Measurements from ENCODE around the gene ACOT12. TPM values are rescaled to one million over a fixed set of nuclear protein-coding genes. Genes with fewer than 3 reads are reported as not detected.
"Not testable (repeated sequence)": the region's sequence is repeated elsewhere in the genome, so short reads cannot be mapped to it uniquely, and the experiment has no call there.

The ACOT12 gene
- total RNA-seq, 2 donors from 2014 or later: not detected

DNA sequence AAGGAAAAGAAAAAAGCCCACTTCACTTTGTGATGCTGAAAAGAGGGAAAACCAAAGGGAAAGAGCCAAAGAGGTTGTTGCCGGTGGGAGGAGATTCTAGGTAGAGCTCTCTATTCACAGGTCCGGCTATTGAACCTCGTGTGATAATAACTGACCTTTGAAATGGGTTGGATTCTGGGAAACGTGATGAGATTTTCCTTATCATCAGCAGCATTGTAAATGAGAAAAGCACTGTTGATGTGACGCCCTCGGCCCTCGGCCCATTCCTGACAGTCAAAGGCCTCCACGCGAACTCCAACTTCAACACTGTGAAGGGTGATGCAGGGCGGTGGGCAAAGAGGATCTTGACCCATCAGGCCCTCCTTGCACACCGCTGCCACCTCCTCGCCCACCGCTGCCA lies 49.2 kb downstream of the ACOT12 start:
- no peak overlapping the region for H3K4me3 Mint-ChIP-seq
- no peaks in the 10 kb centered on the region for H3K4me1 Mint-ChIP-seq
- no peak for ATAC-seq (replicated peaks)
- no peaks in the 10 kb centered on the region for H3K27me3 Mint-ChIP-seq
- no peaks in the 10 kb centered on the region for H3K36me3 Mint-ChIP-seq (ENCODE audit: low read depth)
- no peak overlapping the region for H3K27ac Mint-ChIP-seq
- H3K9me3 Mint-ChIP-seq: no peaks in the 10 kb centered on the region

DNA sequence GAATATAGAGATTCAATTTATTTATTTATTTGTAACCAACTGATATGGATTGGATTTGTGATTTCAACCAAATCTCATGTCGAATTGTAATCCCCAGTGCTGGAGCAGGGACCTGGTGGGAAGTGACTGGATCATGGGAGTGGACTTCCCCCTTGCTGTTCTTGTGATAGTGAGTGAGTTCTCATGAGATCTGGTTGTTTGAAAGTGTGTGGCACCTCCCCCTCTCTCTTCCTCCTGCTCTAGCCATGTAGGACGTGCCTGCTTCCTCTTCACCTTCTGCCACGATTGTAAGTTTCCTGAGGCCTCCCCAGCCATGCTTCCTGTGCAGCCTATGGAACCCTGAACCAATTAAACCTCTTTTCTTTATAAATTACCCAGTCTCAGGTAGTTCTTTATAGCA lies 55.7 kb downstream of the ACOT12 start:
- H3K9me3 Mint-ChIP-seq; H3K36me3 Mint-ChIP-seq (ENCODE audit: low read depth); H3K4me3 Mint-ChIP-seq; H3K27ac Mint-ChIP-seq; ATAC-seq (replicated peaks); H3K27me3 Mint-ChIP-seq; H3K4me1 Mint-ChIP-seq: not testable (repeated sequence)

DNA sequence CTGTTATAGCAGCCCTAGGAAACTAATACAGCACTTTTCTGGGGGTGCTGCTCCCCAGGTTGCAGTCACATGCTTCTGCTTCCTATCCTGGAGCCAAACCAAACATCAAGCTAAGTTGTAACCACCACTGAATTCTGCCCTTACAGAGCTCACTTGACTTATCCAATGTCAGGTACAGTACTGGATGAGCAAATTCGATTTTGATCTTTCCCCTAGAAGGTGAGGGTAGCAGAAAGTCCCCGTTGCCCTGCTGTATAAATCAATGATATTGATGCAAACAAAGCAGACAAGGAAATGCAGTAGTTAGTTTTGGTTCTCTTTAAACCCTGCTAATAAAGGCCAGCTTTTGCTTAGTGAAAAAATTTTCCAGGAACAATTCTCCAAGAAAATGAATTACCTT lies 56.1 kb downstream of the ACOT12 start:
- H3K4me1 Mint-ChIP-seq: no peaks in the 10 kb centered on the region
- no peaks in the 10 kb centered on the region for H3K27me3 Mint-ChIP-seq
- H3K4me3 Mint-ChIP-seq: no peak overlapping the region
- no peaks in the 10 kb centered on the region for H3K36me3 Mint-ChIP-seq (ENCODE audit: low read depth)
- H3K9me3 Mint-ChIP-seq: no peaks in the 10 kb centered on the region
- no peak for ATAC-seq (replicated peaks)
- H3K27ac Mint-ChIP-seq: no peak overlapping the region

DNA sequence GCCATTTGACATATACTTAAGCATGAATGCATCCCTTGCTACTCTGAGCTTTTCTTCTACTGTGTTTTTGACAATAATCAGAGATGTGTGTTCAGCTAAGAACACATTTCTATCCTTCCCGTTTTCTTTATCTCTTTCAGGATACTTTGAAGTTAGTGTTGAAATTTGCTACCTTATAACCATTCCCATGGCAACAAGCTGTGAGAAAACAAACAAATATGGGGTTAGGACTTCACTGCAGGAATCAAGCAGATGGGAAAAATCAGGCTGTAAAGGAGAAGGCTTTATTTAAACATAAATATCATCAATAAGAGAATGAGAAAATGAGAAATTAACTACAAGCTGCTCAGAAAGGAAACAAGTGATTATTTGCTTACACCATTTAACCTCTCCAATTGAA lies 57.4 kb downstream of the ACOT12 start:
- H3K27me3 Mint-ChIP-seq: no peaks in the 10 kb centered on the region
- no peak overlapping the region for H3K27ac Mint-ChIP-seq
- no peaks in the 10 kb centered on the region for H3K4me1 Mint-ChIP-seq
- H3K4me3 Mint-ChIP-seq: no peak overlapping the region
- no peaks in the 10 kb centered on the region for H3K36me3 Mint-ChIP-seq (ENCODE audit: low read depth)
- no peak for ATAC-seq (replicated peaks)
- H3K9me3 Mint-ChIP-seq: no peaks in the 10 kb centered on the region

DNA sequence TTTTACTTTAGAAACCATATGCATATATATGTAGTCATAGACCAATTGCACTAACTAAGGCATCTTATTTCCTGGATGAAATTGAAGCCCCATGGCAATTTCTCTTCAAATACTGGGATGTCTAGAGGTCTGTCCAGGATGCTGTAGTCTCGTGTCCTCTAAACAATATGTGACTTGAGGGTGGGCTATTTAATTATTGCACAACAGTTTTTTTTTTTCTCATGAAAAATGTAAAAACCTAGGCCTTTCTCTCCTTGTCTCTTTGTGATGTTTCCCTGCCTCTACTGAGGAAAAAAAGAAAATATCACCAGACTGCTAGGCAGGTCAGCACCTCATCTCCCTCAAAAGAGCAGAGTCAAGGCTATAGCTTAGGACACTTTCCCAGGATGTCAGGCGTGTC lies 58.0 kb downstream of the ACOT12 start:
- H3K36me3 Mint-ChIP-seq (ENCODE audit: low read depth): no peaks in the 10 kb centered on the region
- H3K4me3 Mint-ChIP-seq: no peak overlapping the region
- H3K27me3 Mint-ChIP-seq: no peaks in the 10 kb centered on the region
- H3K9me3 Mint-ChIP-seq: no peaks in the 10 kb centered on the region
- ATAC-seq (replicated peaks): no peak
- H3K27ac Mint-ChIP-seq: no peak overlapping the region
- no peaks in the 10 kb centered on the region for H3K4me1 Mint-ChIP-seq

DNA sequence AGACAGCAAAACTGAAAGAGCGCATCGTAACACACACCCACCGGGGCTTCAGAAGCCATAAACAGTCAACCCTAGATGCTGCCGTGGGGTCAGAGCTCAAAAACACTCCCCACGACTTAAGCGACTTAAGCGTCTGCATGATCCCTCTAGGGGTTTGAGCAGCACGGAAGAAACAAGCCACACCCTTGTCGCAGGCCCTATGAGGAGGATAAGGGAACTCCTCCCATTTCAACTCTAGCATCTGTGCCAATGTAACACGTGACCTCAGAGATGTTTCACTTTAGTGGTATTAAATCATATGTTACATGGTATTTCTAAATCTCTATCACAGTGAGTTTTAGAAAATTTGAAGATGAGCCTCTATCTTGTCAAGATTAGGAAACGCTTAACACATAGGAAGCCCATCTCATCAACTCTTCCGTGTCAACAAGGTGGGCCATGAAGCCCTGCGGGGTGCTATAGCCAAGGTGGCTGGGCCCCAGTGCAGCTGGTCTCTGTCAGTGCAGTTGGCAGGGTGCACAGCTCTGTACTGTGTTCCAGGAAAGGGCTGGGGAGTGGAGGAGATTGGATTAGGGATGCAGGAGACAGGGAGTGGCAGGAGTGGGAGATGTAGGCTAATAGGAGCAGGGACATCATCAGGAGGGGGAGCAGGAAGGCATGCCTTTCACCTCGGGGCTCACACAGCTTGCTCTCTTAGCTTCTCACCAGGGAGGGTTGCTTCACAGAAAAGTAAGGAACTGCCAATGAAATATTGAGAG lies 59.5 kb downstream of the ACOT12 start:
- Mint-ChIP-seq H3K4me1 (no peaks in the 10 kb centered on the region), H3K27ac (no peak overlapping the region), H3K36me3 (ENCODE audit: low read depth) (no peaks in the 10 kb centered on the region), H3K4me3 (no peak overlapping the region), H3K27me3 (no peaks in the 10 kb centered on the region), H3K9me3 (no peaks in the 10 kb centered on the region)
- no peak for ATAC-seq (replicated peaks)

DNA sequence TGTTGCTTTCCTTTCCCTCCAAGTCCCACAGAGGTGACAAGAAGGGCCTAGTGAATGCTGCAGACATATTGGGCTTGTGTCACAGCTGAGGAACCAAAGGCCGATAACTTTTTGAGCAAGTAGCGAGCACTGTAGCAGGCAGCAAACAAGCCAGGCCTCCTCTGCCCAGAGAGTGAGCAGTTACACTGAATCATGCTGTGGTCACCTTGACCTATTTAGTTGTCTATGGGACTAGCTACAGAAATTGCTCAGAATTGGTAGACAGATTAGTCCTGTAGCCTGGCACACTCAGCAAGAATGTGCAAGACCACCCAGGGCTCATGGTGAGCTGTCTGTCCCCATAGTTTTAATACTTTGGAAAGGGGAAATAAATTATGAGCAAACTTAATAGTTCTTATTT lies 67.4 kb downstream of the ACOT12 start:
- H3K36me3 Mint-ChIP-seq (ENCODE audit: low read depth): no peaks in the 10 kb centered on the region
- no peak overlapping the region for H3K4me3 Mint-ChIP-seq
- no peaks in the 10 kb centered on the region for H3K9me3 Mint-ChIP-seq
- no peak overlapping the region for H3K27ac Mint-ChIP-seq
- no peaks in the 10 kb centered on the region for H3K4me1 Mint-ChIP-seq
- no peaks in the 10 kb centered on the region for H3K27me3 Mint-ChIP-seq
- peak; percentile 82 for ATAC-seq (replicated peaks)

DNA sequence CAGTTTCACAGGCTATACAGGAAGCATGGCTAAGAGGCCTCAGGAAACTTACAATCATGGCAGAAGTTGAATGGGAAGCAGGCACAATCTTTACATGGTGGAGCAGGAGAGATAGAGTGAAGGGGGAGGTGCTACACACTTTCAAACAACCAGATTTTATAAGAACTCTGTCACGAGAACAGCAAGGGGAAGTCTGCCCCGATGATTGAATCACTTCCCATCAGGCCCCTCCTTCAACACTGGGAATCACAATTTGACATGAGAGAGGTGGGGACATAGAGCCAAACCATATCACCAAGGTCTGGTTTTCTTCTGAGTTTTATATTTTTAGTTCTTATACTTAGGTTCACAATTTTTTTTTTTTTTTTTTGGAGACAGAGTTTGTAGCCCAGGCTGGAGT lies 76.4 kb downstream of the ACOT12 start:
- Mint-ChIP-seq H3K27ac (no peak overlapping the region), H3K36me3 (ENCODE audit: low read depth) (peaks cover 27% of the 10 kb centered on the region), H3K4me3 (no peak overlapping the region), H3K9me3 (no peaks in the 10 kb centered on the region), H3K27me3 (no peaks in the 10 kb centered on the region), H3K4me1 (no peaks in the 10 kb centered on the region)
- no peak for ATAC-seq (replicated peaks)

DNA sequence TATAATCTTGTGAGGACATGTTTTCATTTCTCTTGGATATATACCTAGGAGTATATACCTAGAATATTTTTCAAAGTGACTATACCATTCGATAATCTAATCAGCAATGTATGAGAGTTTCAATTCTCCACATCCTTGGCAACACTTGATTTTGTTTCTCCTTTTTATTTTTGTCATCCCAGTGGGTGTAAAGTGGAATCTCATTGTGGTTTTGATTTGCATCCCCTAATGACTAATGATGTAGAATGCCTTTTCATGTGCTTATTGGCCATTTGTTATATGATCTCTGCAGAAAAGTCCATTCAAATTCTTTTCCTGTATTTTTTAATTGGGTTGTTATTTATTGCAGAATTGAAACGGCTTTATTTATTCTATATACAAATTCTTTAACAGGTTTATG lies 77.4 kb downstream of the ACOT12 start:
- H3K4me3 Mint-ChIP-seq: no peak overlapping the region
- H3K36me3 Mint-ChIP-seq (ENCODE audit: low read depth): peaks cover 37% of the 10 kb centered on the region
- H3K4me1 Mint-ChIP-seq: no peaks in the 10 kb centered on the region
- no peak overlapping the region for H3K27ac Mint-ChIP-seq
- H3K9me3 Mint-ChIP-seq: no peaks in the 10 kb centered on the region
- H3K27me3 Mint-ChIP-seq: no peaks in the 10 kb centered on the region
- ATAC-seq (replicated peaks): no peak

- Mint-ChIP-seq H3K27me3 (no peaks in the 10 kb centered on the region), H3K27ac (no peak overlapping the region), H3K4me1 (no peaks in the 10 kb centered on the region), H3K36me3 (ENCODE audit: low read depth) (peaks cover 44% of the 10 kb centered on the region), H3K4me3 (no peak overlapping the region), H3K9me3 (no peaks in the 10 kb centered on the region)
- no peak for ATAC-seq (replicated peaks)
Observed at GRCh38 chr5:81315830-81316229, 78.1 kb downstream of the ACOT12 start.

- H3K4me1 Mint-ChIP-seq: no peaks in the 10 kb centered on the region
- H3K27me3 Mint-ChIP-seq: no peaks in the 10 kb centered on the region
- H3K4me3 Mint-ChIP-seq: no peak overlapping the region
- H3K9me3 Mint-ChIP-seq: no peaks in the 10 kb centered on the region
- no peak overlapping the region for H3K27ac Mint-ChIP-seq
- no peak for ATAC-seq (replicated peaks)
- H3K36me3 Mint-ChIP-seq (ENCODE audit: low read depth): peaks cover 49% of the 10 kb centered on the region
Observed at GRCh38 chr5:81315336-81315735, 78.6 kb downstream of the ACOT12 start.

GRCh38 chr5:81314581-81314980 lies 79.4 kb downstream of the ACOT12 start:
- no peak for ATAC-seq (replicated peaks)
- H3K4me3 Mint-ChIP-seq: no peak overlapping the region
- H3K36me3 Mint-ChIP-seq (ENCODE audit: low read depth): peaks cover 57% of the 10 kb centered on the region

GRCh38 chr5:81313686-81314085 lies 80.2 kb downstream of the ACOT12 start:
- Mint-ChIP-seq H3K4me3 (no peak overlapping the region), H3K27me3 (no peaks in the 10 kb centered on the region), H3K36me3 (ENCODE audit: low read depth) (peaks cover 66% of the 10 kb centered on the region), H3K9me3 (no peaks in the 10 kb centered on the region), H3K4me1 (no peaks in the 10 kb centered on the region), H3K27ac (no peak overlapping the region)
- no peak for ATAC-seq (replicated peaks)

More at GRCh38 chr5:81314581-81314980, 79.4 kb downstream of the ACOT12 start:
- Mint-ChIP-seq H3K4me1 (no peaks in the 10 kb centered on the region), H3K27ac (no peak overlapping the region), H3K27me3 (no peaks in the 10 kb centered on the region), H3K9me3 (no peaks in the 10 kb centered on the region)

GRCh38 chr5:81313278-81313677 lies 80.7 kb downstream of the ACOT12 start:
- ATAC-seq (replicated peaks): no peak
- Mint-ChIP-seq H3K4me3 (no peak overlapping the region), H3K4me1 (no peaks in the 10 kb centered on the region), H3K27ac (no peak overlapping the region), H3K27me3 (no peaks in the 10 kb centered on the region), H3K36me3 (ENCODE audit: low read depth) (peaks cover 70% of the 10 kb centered on the region), H3K9me3 (no peaks in the 10 kb centered on the region)

DNA sequence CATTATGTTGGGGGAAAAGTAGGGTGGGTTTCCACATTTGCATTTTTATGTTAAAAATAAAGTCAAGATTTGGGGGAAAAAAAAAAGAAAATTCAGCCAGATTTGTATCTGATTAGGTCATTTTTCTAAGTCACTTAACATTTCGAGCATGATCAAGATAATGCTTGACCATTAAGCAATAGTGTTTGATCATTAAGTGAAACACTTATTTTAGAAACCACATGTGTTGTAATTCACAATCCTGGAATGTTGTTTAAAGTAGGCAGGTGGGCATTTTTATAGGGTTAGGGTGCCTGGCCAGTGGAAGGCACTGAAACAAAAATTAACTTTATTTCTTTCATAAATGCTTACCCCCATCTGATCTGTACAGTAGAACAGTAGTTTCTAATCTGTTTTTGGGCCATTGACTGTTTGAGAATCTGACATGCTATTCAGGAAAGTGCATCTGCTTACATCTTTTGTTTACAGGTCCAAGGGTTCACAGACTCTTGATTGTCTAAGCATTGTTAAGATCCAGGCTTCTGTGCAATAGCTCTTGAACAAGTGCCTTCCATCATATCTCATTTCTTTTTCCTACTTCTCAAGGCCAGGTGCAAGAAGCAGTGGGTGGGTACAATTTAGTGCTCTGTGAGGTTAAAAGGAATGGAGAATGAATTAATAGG lies 83.4 kb downstream of the ACOT12 start:
- Mint-ChIP-seq H3K4me1 (no peaks in the 10 kb centered on the region), H3K36me3 (ENCODE audit: low read depth) (peaks cover 75% of the 10 kb centered on the region), H3K9me3 (no peaks in the 10 kb centered on the region), H3K27ac (no peak overlapping the region), H3K27me3 (no peaks in the 10 kb centered on the region), H3K4me3 (no peak overlapping the region)
- no peak for ATAC-seq (replicated peaks)

Data from activated T-helper 17 cell treated with anti-CD3 and anti-CD28 coated beads, Interleukin-2, amount 50 U/mL, for 72 hours (primary cell).